Measurements from ENCODE around the gene FAM114A1. TPM values are rescaled to one million over a fixed set of nuclear protein-coding genes. Genes with fewer than 3 reads are reported as not detected.
"Not testable (repeated sequence)": the region's sequence is repeated elsewhere in the genome, so short reads cannot be mapped to it uniquely, and the experiment has no call there.

FAM114A1 gene
- total and polyA plus RNA-seq, 2 donors = 65.8 to 186 TPM

DNA sequence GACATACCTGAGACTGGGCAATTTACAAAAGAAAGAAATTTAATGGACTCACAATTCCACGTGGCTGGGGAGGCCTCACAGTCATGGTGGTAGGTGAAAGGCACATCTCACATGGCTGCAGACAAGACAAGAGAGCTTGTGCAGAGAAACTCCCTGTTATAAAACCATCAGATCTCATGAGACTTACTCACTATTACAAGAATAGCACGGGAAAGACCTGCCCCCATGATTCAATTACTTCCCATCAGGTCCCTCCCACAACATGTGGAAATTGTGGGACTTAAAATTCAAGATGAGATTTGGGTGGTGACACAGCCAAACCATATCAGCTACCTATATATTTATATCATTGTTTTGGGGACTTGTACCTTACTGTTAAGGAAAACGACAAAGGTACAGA is 74.3 kb downstream of the FAM114A1 start:
- H3K4me3 ChIP-seq (ENCODE audit: low read depth, low read length); DNase-seq (ENCODE audit: extremely low spot score); H3K36me3 ChIP-seq (ENCODE audit: insufficient read depth); H3K4me1 ChIP-seq (ENCODE audit: insufficient read depth); H3K27ac ChIP-seq (ENCODE audit: low read depth): not testable (repeated sequence)
- 72% methylated on average over 3 of the region's 3 CpGs for WGBS

DNA sequence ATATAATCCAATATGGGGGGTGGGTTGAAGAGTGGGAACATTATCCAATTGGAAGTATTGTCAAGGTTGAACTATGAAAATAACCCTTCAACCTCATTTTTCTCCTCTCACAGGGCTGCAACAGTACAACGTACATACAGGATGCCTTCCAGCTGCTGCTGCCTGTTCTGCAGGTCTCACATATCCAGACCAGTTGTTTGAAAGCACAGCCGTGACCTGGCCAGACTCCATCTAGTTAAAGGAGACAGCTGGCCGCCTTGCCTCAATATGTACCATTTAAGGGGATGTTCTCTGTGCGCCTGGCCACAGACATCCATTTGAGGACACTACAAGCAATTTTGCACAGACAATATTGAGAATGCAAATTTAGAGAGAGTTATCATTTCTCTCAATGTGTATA is 75.7 kb downstream of the FAM114A1 start:
- no peak overlapping the region for H3K4me3 ChIP-seq (ENCODE audit: low read depth, low read length)
- WGBS = 30% methylated on average over 4 of the region's 4 CpGs
- no peaks in the 10 kb centered on the region for H3K4me1 ChIP-seq (ENCODE audit: insufficient read depth)
- peak; percentile 76 for DNase-seq (ENCODE audit: extremely low spot score)
- no peak overlapping the region for H3K27ac ChIP-seq (ENCODE audit: low read depth)
- H3K36me3 ChIP-seq (ENCODE audit: insufficient read depth) = peaks cover 8% of the 10 kb centered on the region

DNA sequence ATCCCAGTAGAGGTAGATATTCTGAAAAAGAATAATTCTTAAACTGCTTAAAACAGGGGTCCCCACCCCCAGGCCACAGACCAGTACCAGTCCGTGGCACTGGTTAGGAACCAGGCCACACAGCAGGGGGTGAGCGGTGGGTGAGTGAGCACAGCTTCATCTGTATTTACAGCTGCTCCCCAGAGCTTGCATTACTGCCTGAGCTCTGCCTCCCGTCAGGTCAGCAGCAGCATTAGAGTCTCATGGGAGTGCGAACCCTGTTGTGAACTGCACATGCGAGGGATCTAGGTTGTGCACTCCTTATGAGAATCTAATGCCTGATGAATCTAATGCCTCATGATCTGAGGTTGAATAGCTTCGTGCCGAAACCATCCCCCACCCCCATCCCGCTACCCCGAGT is 76.8 kb downstream of the FAM114A1 start:
- WGBS = 88% methylated on average over 9 of the region's 9 CpGs
- Histone ChIP-seq H3K4me1 (ENCODE audit: insufficient read depth) (no peaks in the 10 kb centered on the region), H3K4me3 (ENCODE audit: low read depth, low read length) (no peak overlapping the region), H3K36me3 (ENCODE audit: insufficient read depth) (peaks cover 8% of the 10 kb centered on the region), H3K27ac (ENCODE audit: low read depth) (no peak overlapping the region)
- no peak for DNase-seq (ENCODE audit: extremely low spot score)

DNA sequence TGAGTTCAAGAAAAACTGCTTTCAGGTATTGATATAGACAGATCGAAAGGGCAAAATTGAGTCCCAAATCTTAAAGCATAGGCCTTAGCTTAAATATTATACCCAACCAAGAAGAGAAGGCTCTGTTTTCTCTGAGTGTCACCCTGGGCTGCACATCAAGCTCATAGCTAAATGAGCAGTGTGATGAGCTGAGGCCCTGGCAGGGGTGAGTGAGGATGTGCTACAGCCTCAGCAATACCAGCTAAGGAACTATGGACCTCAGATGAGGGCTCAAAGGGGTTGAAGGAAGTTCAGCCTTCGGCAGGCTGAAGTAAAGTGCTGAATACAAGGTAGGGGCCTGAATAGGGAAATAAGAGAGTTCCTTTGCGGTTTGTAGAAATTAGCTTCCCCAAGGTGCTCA is 79.3 kb downstream of the FAM114A1 start:
- H3K4me3 ChIP-seq (ENCODE audit: low read depth, low read length) = no peak overlapping the region
- no peak for DNase-seq (ENCODE audit: extremely low spot score)
- WGBS = 83% methylated on average over 3 of the region's 3 CpGs
- H3K36me3 ChIP-seq (ENCODE audit: insufficient read depth) = peaks cover 6% of the 10 kb centered on the region
- no peaks in the 10 kb centered on the region for H3K4me1 ChIP-seq (ENCODE audit: insufficient read depth)
- H3K27ac ChIP-seq (ENCODE audit: low read depth) = no peak overlapping the region

DNA sequence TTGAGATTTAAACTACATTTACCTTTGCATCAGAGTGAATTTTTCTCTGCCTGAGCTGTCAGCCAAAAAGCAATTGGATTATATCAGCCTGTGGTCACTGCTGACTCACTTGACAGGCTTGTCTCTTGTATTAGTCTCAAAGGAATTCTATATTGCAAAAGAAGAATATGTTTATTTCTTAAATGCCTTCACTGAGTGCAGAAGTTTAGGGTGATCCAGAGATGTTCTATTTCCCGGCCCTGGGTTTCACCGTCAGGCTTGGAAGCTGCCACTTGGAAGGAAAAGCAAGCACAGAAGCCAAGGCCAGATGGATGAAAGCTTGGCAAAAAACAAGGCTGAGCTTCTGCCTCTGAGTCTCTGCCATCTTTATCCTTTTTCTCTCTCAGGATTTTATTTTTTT is 80.9 kb downstream of the FAM114A1 start:
- 21% methylated on average over 2 of the region's 2 CpGs for WGBS
- no peak for DNase-seq (ENCODE audit: extremely low spot score)
- H3K4me1 ChIP-seq (ENCODE audit: insufficient read depth) = no peaks in the 10 kb centered on the region
- no peaks in the 10 kb centered on the region for H3K36me3 ChIP-seq (ENCODE audit: insufficient read depth)
- H3K4me3 ChIP-seq (ENCODE audit: low read depth, low read length) = no peak overlapping the region
- H3K27ac ChIP-seq (ENCODE audit: low read depth) = no peak overlapping the region

DNA sequence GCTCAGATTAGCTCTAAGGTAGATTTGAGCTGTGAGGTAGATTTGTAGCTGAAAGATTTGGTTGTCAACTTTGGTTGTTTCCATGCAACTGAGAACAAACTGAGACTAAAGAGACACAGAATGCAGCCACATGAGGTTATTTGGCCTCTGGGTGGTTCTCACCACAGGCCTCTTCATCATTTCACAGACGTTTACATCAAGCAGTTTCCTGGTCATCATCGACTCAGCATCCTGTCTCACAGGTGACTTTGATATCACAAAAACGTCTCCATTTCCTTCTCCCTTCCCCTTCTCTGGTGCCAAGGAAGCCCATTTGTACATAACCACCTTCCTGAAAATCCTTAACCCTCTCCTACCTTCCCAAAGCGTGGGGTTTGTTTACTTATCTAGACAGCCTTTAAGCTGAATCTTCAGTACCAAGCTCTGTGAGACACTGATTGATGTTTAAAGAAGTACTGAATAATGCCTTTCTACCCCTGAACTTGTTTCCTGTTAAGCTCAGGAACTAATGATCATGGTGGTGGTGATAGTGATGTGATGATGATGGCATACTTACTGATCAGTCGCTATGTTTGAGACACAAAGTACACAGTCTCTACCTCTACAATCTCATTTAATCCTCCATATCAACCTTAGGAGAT is 81.9 kb downstream of the FAM114A1 start:
- Histone ChIP-seq H3K4me1 (ENCODE audit: insufficient read depth) (no peaks in the 10 kb centered on the region), H3K36me3 (ENCODE audit: insufficient read depth) (no peaks in the 10 kb centered on the region), H3K4me3 (ENCODE audit: low read depth, low read length) (no peak overlapping the region), H3K27ac (ENCODE audit: low read depth) (no peak overlapping the region)
- no peak for DNase-seq (ENCODE audit: extremely low spot score)
- WGBS = 39% methylated on average over 5 of the region's 5 CpGs

DNA sequence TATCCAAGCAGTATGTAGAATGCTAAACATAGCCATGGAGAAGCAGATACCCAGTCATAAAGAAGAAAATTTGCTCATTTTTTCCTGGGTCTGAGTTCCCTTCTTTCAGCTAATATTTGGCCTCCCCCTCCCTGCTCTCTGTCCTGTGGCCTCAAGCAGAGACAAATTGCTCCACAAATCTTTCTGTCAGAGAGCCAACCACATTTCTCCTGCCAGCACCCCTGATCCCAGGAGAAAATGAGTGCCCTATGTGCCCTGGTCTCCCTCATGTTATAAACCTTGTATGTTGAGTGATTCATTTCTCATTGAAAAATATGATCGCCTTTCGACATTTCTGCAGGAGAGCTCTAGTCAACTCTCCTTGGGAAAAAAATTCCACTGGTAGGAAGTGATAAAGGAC is 82.6 kb downstream of the FAM114A1 start:
- 81% methylated on average over 2 of the region's 2 CpGs for WGBS
- no peak for DNase-seq (ENCODE audit: extremely low spot score)
- no peaks in the 10 kb centered on the region for H3K4me1 ChIP-seq (ENCODE audit: insufficient read depth)
- H3K27ac ChIP-seq (ENCODE audit: low read depth) = no peak overlapping the region
- no peaks in the 10 kb centered on the region for H3K36me3 ChIP-seq (ENCODE audit: insufficient read depth)
- no peak overlapping the region for H3K4me3 ChIP-seq (ENCODE audit: low read depth, low read length)

DNA sequence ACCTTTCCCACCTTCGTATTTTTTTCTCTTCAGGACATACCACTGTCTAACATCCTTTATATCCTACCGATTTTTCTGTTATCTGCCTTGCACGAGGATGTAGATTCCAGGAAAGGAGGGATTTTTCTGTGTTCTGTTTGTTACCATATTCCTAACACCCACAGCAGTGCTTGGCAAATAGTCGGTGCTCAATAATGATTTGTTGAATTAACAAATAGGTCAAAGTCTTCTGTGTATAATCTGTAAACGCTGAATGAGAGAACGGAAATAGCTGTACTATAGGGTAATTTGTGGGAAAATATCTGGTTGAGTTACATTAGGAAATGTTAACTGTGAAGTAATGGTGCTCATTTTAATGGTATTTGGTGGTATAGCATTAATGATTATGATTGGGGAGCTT is 83.1 kb downstream of the FAM114A1 start:
- no peak overlapping the region for H3K27ac ChIP-seq (ENCODE audit: low read depth)
- DNase-seq (ENCODE audit: extremely low spot score) = no peak
- no peaks in the 10 kb centered on the region for H3K4me1 ChIP-seq (ENCODE audit: insufficient read depth)
- 55% methylated on average over 6 of the region's 6 CpGs for WGBS
- H3K36me3 ChIP-seq (ENCODE audit: insufficient read depth) = no peaks in the 10 kb centered on the region
- no peak overlapping the region for H3K4me3 ChIP-seq (ENCODE audit: low read depth, low read length)

DNA sequence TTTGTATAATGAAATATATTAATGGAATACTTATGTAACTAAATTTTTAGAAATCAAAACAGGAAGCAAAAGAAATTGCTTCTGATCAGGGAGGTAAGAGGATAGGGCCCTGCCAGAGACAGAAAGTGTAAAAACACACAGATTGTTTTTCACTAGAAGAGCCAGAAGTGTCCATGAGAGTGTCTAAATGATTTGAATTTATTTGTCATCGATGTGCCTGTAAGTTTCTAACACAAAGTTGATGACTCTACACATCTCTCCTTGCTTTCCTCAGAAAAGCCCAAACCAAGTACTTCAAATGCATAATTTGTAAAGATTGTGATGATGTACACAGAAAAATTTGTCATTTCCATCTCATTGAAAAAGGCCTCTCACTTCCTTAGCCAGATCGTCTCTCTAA is 84.0 kb downstream of the FAM114A1 start:
- WGBS = 58% methylated on average over 2 of the region's 2 CpGs
- Histone ChIP-seq H3K27ac (ENCODE audit: low read depth) (no peak overlapping the region), H3K4me1 (ENCODE audit: insufficient read depth) (no peaks in the 10 kb centered on the region), H3K4me3 (ENCODE audit: low read depth, low read length) (no peak overlapping the region), H3K36me3 (ENCODE audit: insufficient read depth) (no peaks in the 10 kb centered on the region)
- no peak for DNase-seq (ENCODE audit: extremely low spot score)

DNA sequence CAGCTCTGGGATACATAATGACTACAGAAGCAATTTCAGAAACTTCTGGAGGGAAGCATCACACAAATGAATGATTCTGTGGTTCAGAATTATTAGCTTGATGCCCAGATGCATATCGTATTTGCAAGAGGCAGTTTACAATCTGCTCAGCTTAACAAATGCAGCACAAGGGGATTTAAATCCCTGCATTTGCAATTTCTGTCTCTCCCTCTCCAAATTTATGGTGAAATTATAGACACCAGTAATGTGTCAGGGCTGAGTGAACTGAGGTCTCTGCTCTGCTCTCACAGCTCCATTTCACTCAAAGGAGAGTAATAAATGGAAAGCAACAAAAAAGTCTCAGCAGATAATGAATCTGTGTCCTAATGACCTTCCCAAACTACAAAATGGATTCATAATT is 84.4 kb downstream of the FAM114A1 start:
- no peaks in the 10 kb centered on the region for H3K36me3 ChIP-seq (ENCODE audit: insufficient read depth)
- H3K4me1 ChIP-seq (ENCODE audit: insufficient read depth) = no peaks in the 10 kb centered on the region
- WGBS = 0% methylated on average over 1 of the region's 1 CpG
- H3K4me3 ChIP-seq (ENCODE audit: low read depth, low read length) = no peak overlapping the region
- DNase-seq (ENCODE audit: extremely low spot score) = no peak
- no peak overlapping the region for H3K27ac ChIP-seq (ENCODE audit: low read depth)

DNA sequence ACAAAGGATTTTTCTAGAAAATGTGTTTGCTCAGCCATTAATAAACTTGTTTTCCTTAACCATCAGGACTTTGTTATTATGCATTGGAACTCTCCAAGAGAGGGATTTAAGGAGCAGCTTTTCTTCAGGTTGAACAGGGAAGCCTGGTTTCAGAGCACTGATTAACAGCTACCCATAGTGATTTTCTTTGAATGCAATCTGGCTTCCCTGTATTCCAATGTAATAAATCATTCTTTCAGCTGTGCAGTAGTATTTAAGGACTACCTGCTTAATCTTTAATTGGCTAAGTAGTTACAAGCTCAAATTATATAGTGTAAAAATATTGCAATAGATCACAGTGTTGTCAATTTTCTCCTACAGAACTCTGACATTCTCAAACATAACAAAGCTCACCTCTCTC is 87.1 kb downstream of the FAM114A1 start:
- no peaks in the 10 kb centered on the region for H3K36me3 ChIP-seq (ENCODE audit: insufficient read depth)
- DNase-seq (ENCODE audit: extremely low spot score) = no peak
- H3K4me3 ChIP-seq (ENCODE audit: low read depth, low read length) = no peak overlapping the region
- H3K4me1 ChIP-seq (ENCODE audit: insufficient read depth) = no peaks in the 10 kb centered on the region
- no peak overlapping the region for H3K27ac ChIP-seq (ENCODE audit: low read depth)

DNA sequence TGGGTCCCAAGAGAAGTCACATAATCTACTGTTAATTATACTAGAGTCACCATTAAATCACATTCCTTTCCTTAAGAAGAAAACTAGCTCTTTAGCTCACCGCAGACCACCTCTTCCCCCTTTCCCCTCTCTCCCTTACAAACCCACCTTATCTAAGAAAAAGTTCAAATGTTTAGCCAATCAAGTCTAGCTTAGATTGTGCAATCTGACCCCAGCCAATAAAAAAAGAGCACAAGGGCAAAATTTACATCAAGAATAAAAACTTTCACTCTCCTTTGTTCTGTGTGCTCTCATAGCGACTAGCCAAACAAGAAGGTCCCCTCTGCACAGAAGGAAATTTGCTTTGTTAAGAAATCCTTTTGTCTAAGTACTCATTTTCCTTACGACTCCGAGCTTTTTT is 88.4 kb downstream of the FAM114A1 start:
- no peaks in the 10 kb centered on the region for H3K4me1 ChIP-seq (ENCODE audit: insufficient read depth)
- no peak overlapping the region for H3K27ac ChIP-seq (ENCODE audit: low read depth)
- H3K4me3 ChIP-seq (ENCODE audit: low read depth, low read length) = no peak overlapping the region
- H3K36me3 ChIP-seq (ENCODE audit: insufficient read depth) = no peaks in the 10 kb centered on the region
- DNase-seq (ENCODE audit: extremely low spot score) = no peak
- WGBS = 94% methylated on average over 4 of the region's 4 CpGs

DNA sequence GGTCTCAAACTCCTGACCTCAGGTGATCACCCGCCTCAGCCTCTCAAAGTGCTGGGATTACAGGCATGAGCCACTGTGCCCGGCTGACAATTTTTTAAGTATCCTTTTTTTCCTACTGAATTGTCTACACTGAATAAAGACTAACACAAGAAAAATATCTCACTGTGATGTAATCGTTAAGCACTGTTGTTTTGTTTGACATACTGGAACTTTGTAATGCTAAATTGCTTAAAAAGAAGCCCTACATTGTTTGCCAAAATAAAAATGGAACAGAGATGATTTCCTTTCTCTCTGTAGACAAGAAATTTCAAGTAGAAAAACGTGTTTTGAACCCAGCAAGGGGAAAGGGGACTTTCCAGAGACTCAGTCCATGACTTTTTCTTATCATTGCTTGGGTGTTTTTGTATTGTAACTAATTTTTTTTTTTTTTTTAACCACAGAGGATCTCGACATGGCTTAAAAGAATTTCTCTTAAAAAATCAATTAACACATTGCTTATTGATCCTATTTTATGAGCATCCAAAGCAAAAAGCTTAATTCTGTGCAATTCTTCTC is 89.7 kb downstream of the FAM114A1 start:
- DNase-seq (ENCODE audit: extremely low spot score) = no peak
- H3K27ac ChIP-seq (ENCODE audit: low read depth) = no peak overlapping the region
- H3K4me1 ChIP-seq (ENCODE audit: insufficient read depth) = no peaks in the 10 kb centered on the region
- no peak overlapping the region for H3K4me3 ChIP-seq (ENCODE audit: low read depth, low read length)
- WGBS = 40% methylated on average over 5 of the region's 5 CpGs
- H3K36me3 ChIP-seq (ENCODE audit: insufficient read depth) = no peaks in the 10 kb centered on the region

DNA sequence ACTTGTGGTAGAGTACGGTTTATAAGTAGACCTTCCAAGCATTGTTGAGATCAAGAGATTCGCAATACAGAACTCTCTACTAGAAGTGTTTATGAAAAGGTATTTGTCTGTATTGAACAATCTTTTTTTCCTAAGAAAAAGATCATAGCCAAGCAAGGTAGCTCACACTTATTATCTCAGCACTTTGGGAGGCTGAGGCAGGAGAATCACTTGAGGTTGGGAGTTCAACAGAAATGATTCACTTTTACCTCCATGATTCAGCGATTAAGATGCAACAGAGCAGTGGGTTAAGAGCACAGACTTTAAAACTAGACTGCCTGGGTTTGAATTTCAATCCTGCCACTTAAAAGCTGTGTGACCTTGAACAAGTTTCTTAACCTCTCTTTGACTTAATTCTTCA is 90.3 kb downstream of the FAM114A1 start:
- Histone ChIP-seq H3K4me3 (ENCODE audit: low read depth, low read length) (no peak overlapping the region), H3K36me3 (ENCODE audit: insufficient read depth) (no peaks in the 10 kb centered on the region), H3K4me1 (ENCODE audit: insufficient read depth) (no peaks in the 10 kb centered on the region), H3K27ac (ENCODE audit: low read depth) (no peak overlapping the region)
- 91% methylated on average over 3 of the region's 3 CpGs for WGBS
- no peak for DNase-seq (ENCODE audit: extremely low spot score)

Measured in urinary bladder (tissue), 4 donors.